IMR-90 (cell line): ENCODE data around the gene THRAP3. TPM values are rescaled to one million over a fixed set of nuclear protein-coding genes. Genes with fewer than 3 reads are reported as not detected.

Experiments
- ATAC-seq: fragments of 200-7000 bp; cut with Tn5 transposase; 2 replicates; pipeline ENCODE4 v1.9.1; 2020; ENCODE audit warnings: low read depth, mild to moderate bottlenecking, moderate library complexity
- BruUV-seq: library from RNA; stranded (reverse); fragments of 400-500 nt; replicated peaks from 2 replicates; lab custom pipeline; 2021; lab: Mats Ljungman, UMichigan
- CTCF ChIA-PET: fragments of 300-600 bp; formaldehyde crosslinking; extraction: SDS; loops from one replicate; lab custom pipeline; 2021; ENCODE audit warnings: antibody characterized with exemption; lab: Yijun Ruan, JAX
- POLR2A ChIA-PET: fragments of 300-600 bp; sonication (Branson Sonifier 250); formaldehyde crosslinking; loops from one replicate; lab custom pipeline; 2022; ENCODE audit warnings: antibody characterized with exemption; ENCODE audit not compliant: unreplicated experiment; lab: Charles Lee
- DNase-seq: peaks from one replicate; pipeline ENCODE4 v3.0.0; 2013
- H2AFZ ChIP-seq: replicated peaks from 2 replicates; pipeline ENCODE3; 2013; ENCODE audit warnings: low read length, mild to moderate bottlenecking; ENCODE audit not compliant: poor library complexity
- H2AK5ac ChIP-seq: 2 replicates; pipeline ENCODE4 v1.6.1; 2013; ENCODE audit warnings: low read depth, low read length, inconsistent platforms
- H2AK9ac ChIP-seq: replicated peaks from 2 replicates; pipeline ENCODE3; 2013; ENCODE audit warnings: mild to moderate bottlenecking, low read depth, low read length, moderate library complexity; ENCODE audit not compliant: poor library complexity
- H2BK120ac ChIP-seq: 2 replicates; pipeline ENCODE4 v1.6.1; 2013; ENCODE audit warnings: low read depth, low read length, inconsistent platforms
- H2BK15ac ChIP-seq: 3 replicates; pipeline ENCODE4 v1.6.1; 2013; ENCODE audit warnings: low read depth, low read length, inconsistent platforms
- H2BK20ac ChIP-seq: 2 replicates; pipeline ENCODE4 v1.6.1; 2013; ENCODE audit warnings: low read depth, mild to moderate bottlenecking, inconsistent platforms, low read length, moderate library complexity
- H2BK5ac ChIP-seq: 2 replicates; pipeline ENCODE4 v1.6.1; 2013; ENCODE audit warnings: mild to moderate bottlenecking, low read depth, low read length, inconsistent platforms; ENCODE audit not compliant: poor library complexity, severe bottlenecking
- H3K14ac ChIP-seq: replicated peaks from 2 replicates; pipeline ENCODE4 v1.6.1; 2013; ENCODE audit warnings: low read depth, low read length, inconsistent platforms
- H3K18ac ChIP-seq: 2 replicates; pipeline ENCODE4 v1.6.1; 2013; ENCODE audit warnings: low read depth, low read length, control low read depth
- H3K23ac ChIP-seq: 2 replicates; pipeline ENCODE4 v1.6.1; 2013; ENCODE audit warnings: low read depth, low read length, inconsistent platforms
- H3K27ac ChIP-seq: 2 replicates; pipeline ENCODE4 v1.5.1; 2013; ENCODE audit warnings: mild to moderate bottlenecking, control low read depth, low read length; ENCODE audit not compliant: insufficient read depth
- H3K27me3 ChIP-seq: 2 replicates; pipeline ENCODE4 v1.6.1; 2013; ENCODE audit warnings: low read length; ENCODE audit not compliant: control insufficient read depth, insufficient read depth
- H3K36me3 ChIP-seq: 2 replicates; pipeline ENCODE4 v1.6.1; 2013; ENCODE audit warnings: low read length, mixed read lengths; ENCODE audit not compliant: control insufficient read depth, insufficient read depth
- H3K4ac ChIP-seq: 2 replicates; pipeline ENCODE4 v1.6.1; 2013; ENCODE audit warnings: low read depth, low read length, inconsistent platforms
- H3K4me1 ChIP-seq: 2 replicates; pipeline ENCODE4 v1.6.1; 2013; ENCODE audit warnings: low read length, mixed read lengths; ENCODE audit not compliant: control insufficient read depth, insufficient read depth
- H3K4me2 ChIP-seq: 2 replicates; pipeline ENCODE4 v1.6.1; 2013; ENCODE audit warnings: low read depth, mild to moderate bottlenecking, control low read depth, low read length, moderate library complexity
- H3K4me3 ChIP-seq: 2 replicates; pipeline ENCODE4 v1.5.1; 2013; ENCODE audit warnings: low read depth, mild to moderate bottlenecking, control low read depth, low read length, moderate library complexity; ENCODE audit not compliant: insufficient read depth
- H3K56ac ChIP-seq: 2 replicates; pipeline ENCODE4 v1.6.1; 2013; ENCODE audit warnings: low read length, inconsistent platforms; ENCODE audit not compliant: insufficient read depth; ENCODE audit errors: extremely low read depth
- H3K79me1 ChIP-seq, 2 experiments: 2 replicates each; pipeline ENCODE4 v1.6.1; 2013; ENCODE audit warnings: low read length in 2 of 2, inconsistent platforms in 1 of 2, low read depth in 1 of 2
- H3K9ac ChIP-seq: 2 replicates; pipeline ENCODE4 v1.6.1; 2013; ENCODE audit warnings: low read depth, low read length, control low read depth
- H3K9me1 ChIP-seq: 2 replicates; pipeline ENCODE4 v1.6.1; 2013; ENCODE audit warnings: low read length, inconsistent platforms; ENCODE audit not compliant: insufficient read depth
- H3K9me3 ChIP-seq: 2 replicates; pipeline ENCODE4 v1.6.1; 2013; ENCODE audit warnings: low read length; ENCODE audit not compliant: control insufficient read depth, insufficient read depth
- H4K20me1 ChIP-seq: 2 replicates; pipeline ENCODE4 v1.6.1; 2013; ENCODE audit warnings: low read length, inconsistent platforms; ENCODE audit not compliant: insufficient read depth
- H4K5ac ChIP-seq: 2 replicates; pipeline ENCODE4 v1.6.1; 2013; ENCODE audit warnings: mild to moderate bottlenecking, low read depth, low read length, control low read depth
- H4K8ac ChIP-seq, 2 experiments: 2 replicates each; pipeline ENCODE4 v1.6.1; 2013; ENCODE audit warnings: low read depth in 2 of 2, low read length in 2 of 2, control low read depth in 1 of 2, inconsistent platforms in 1 of 2
- H4K91ac ChIP-seq: 2 replicates; pipeline ENCODE4 v1.6.1; 2013; ENCODE audit warnings: low read depth, low read length, inconsistent platforms; ENCODE audit not compliant: insufficient read depth
- BHLHE40 ChIP-seq: fragments of 150-350 bp; IDR thresholded peaks from 2 replicates; pipeline ENCODE4 v1.6.1; 2016; ENCODE audit warnings: mild to moderate bottlenecking, low read depth, low read length
- CEBPB ChIP-seq: IDR thresholded peaks from 2 replicates; pipeline ENCODE4 v1.6.1; 2012; ENCODE audit warnings: low read depth, low read length, improper control_type of control experiment
- FOS ChIP-seq: fragments of 150-350 bp; IDR thresholded peaks from 2 replicates; pipeline ENCODE4 v1.6.1; 2016; ENCODE audit warnings: low read depth, low read length
- MAFK ChIP-seq: IDR thresholded peaks from 2 replicates; pipeline ENCODE4 v1.6.1; 2012; ENCODE audit warnings: low read depth, low read length, improper control_type of control experiment
- MAZ ChIP-seq: IDR thresholded peaks from 2 replicates; pipeline ENCODE4 v1.6.1; 2012; ENCODE audit warnings: low read depth, mild to moderate bottlenecking, low read length, improper control_type of control experiment, moderate library complexity, borderline replicate concordance
- MXI1 ChIP-seq: IDR thresholded peaks from 2 replicates; pipeline ENCODE4 v1.6.1; 2012; ENCODE audit warnings: low read depth, mild to moderate bottlenecking, low read length, moderate library complexity, borderline replicate concordance
- NFE2L2 ChIP-seq: fragments of 150-350 bp; IDR thresholded peaks from 2 replicates; pipeline ENCODE4 v1.6.1; 2016; ENCODE audit warnings: low read depth, mild to moderate bottlenecking, low read length
- POLR2A ChIP-seq: IDR thresholded peaks from 2 replicates; pipeline ENCODE4 v1.6.1; 2012; ENCODE audit warnings: mild to moderate bottlenecking, low read depth, low read length
- RAD21 ChIP-seq: IDR thresholded peaks from 2 replicates; pipeline ENCODE4 v1.6.1; 2012; ENCODE audit warnings: low read length, improper control_type of control experiment
- RCOR1 ChIP-seq: IDR thresholded peaks from 2 replicates; pipeline ENCODE4 v1.6.1; 2012; ENCODE audit warnings: mild to moderate bottlenecking, low read length, improper control_type of control experiment; ENCODE audit not compliant: insufficient replicate concordance
- RFX5 ChIP-seq: IDR thresholded peaks from 2 replicates; pipeline ENCODE4 v1.8.0; 2012; ENCODE audit warnings: low read depth, mild to moderate bottlenecking, low read length, moderate library complexity
- SMC3 ChIP-seq: fragments of 150-350 bp; IDR thresholded peaks from 2 replicates; pipeline ENCODE4 v1.6.1; 2016; ENCODE audit warnings: low read depth, mild to moderate bottlenecking, antibody characterized with exemption, low read length, moderate library complexity
- WGBS, 2 experiments: methylation state at CpG; one replicate each; pipeline versions ENCODE4 v1.1.5 to v1.1.7; 2013; ENCODE audit warnings: missing lambda C conversion rate in 2 of 2; ENCODE audit not compliant: insufficient read length in 1 of 2; ENCODE audit errors: extremely low coverage in 2 of 2; 5-methylcytosine and 5-hydroxymethylcytosine counted together
- dilution Hi-C: fragments of 300-500 bp; cut with HindIII; formaldehyde crosslinking; loops from one replicate; pipeline ENCODE4 v1.14.3; 2018; ENCODE audit warnings: low sequenced_read_pairs; ENCODE audit not compliant: unreplicated experiment
- in situ Hi-C: fragments of 300-500 bp; cut with MboI; formaldehyde crosslinking; loops from 3 replicates; pipeline ENCODE4 v1.14.3; 2019; ENCODE audit warnings: low sequenced_read_pairs, inconsistent platforms, mixed read lengths
- intact Hi-C: fragments of 100-400 bp; cut with micrococcal nuclease; formaldehyde crosslinking; loops from 2 replicates; pipeline ENCODE4 v1.10.0; 2022
- polyA plus RNA-seq, 3 experiments: library from polyadenylated mRNA; depleted of rRNA; stranded (reverse); fragments of >200 nt; gene quantifications; 2 replicates each; pipeline ENCODE4 v1.2.3, GENCODE V29; 2012; ENCODE audit warnings: low replicate concordance in 1 of 3
- total RNA-seq: library from RNA; depleted of rRNA; stranded (reverse); fragments of >200 nt; gene quantifications from 2 replicates; pipeline ENCODE4 v1.2.3, GENCODE V29; 2012
- TF ChIP-seq, protein P1 (sequence below): conservative IDR thresholded peaks from 2 replicates; pipeline ENCODE4 v1.5.1; 2012; ENCODE audit warnings: mild to moderate bottlenecking, low read depth, low read length, improper control_type of control experiment
- TF ChIP-seq, protein P2 (sequence below): fragments of 150-350 bp; IDR thresholded peaks from 2 replicates; pipeline ENCODE4 v1.6.1; 2016; ENCODE audit warnings: low read depth, mild to moderate bottlenecking, low read length, moderate library complexity, borderline replicate concordance
- TF ChIP-seq, protein P3 (sequence below): fragments of 150-350 bp; IDR thresholded peaks from 2 replicates; pipeline ENCODE4 v1.6.1; 2017; ENCODE audit warnings: mild to moderate bottlenecking, antibody characterized with exemption, low read length, low read depth

THRAP3 gene
- total and polyA plus RNA-seq, 2 of the 4 experiments (the other 2 are of a cell fraction): 60.6 to 66.5 TPM

DNA sequence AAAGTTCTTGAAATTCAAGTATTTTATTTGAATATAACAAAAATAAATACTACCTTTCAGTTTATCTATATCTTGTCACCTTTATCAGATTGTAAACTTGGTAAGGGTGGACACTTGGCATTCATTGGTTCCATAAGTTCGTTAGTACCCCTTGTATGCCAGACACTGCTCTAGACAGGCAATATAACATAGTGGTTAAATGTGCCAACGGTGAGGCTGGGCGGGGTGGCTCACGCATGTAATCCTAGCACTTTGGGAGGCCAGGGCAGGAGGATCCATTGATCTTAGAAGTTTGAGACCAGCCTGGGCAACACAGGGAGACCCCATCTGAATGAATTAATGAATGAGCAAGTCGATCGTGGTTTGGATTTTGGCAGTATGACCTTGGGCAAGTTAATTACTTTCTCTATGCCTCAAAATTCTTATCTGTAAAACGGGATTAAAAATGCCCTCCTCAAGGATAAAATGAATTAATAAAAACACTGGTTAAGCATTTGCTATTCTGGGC lies 55.6 kb downstream of the THRAP3 start:
- H4K5ac ChIP-seq: no peak overlapping the region
- peaks cover 9% of the 10 kb centered on the region for H3K36me3 ChIP-seq
- H4K20me1 ChIP-seq: peaks cover 47% of the 10 kb centered on the region
- H2AFZ ChIP-seq: no peak overlapping the region
- no peak overlapping the region for H2BK20ac ChIP-seq
- no peak overlapping the region for H2BK5ac ChIP-seq
- no peaks in the 10 kb centered on the region for H3K27me3 ChIP-seq
- H3K9me1 ChIP-seq: no peaks in the 10 kb centered on the region
- ChIA-PET CTCF (no interaction called here), POLR2A (no interaction called here)
- H3K18ac ChIP-seq: no peak overlapping the region
- ATAC-seq: no peak
- DNase-seq: no peak
- BruUV-seq: no TSS peak
- H4K8ac ChIP-seq: no peak overlapping the region
- no peak overlapping the region for H2AK9ac ChIP-seq
- H3K79me1 ChIP-seq: peaks cover 18 to 47% of the 10 kb centered on the region in 2 experiments
- H3K9me3 ChIP-seq: no peaks in the 10 kb centered on the region
- H4K91ac ChIP-seq: no peak overlapping the region
- H3K4me2 ChIP-seq: no peak overlapping the region
- TF ChIP-seq CEBPB (no peak), MXI1 (no peak), SMC3 (no peak), MAZ (no peak), NFE2L2 (no peak), FOS (no peak), RCOR1 (no peak), BHLHE40 (no peak), RFX5 (no peak), RAD21 (no peak), MAFK (no peak), POLR2A (no peak)
- TF ChIP-seq, protein P1, sequence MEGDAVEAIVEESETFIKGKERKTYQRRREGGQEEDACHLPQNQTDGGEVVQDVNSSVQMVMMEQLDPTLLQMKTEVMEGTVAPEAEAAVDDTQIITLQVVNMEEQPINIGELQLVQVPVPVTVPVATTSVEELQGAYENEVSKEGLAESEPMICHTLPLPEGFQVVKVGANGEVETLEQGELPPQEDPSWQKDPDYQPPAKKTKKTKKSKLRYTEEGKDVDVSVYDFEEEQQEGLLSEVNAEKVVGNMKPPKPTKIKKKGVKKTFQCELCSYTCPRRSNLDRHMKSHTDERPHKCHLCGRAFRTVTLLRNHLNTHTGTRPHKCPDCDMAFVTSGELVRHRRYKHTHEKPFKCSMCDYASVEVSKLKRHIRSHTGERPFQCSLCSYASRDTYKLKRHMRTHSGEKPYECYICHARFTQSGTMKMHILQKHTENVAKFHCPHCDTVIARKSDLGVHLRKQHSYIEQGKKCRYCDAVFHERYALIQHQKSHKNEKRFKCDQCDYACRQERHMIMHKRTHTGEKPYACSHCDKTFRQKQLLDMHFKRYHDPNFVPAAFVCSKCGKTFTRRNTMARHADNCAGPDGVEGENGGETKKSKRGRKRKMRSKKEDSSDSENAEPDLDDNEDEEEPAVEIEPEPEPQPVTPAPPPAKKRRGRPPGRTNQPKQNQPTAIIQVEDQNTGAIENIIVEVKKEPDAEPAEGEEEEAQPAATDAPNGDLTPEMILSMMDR: no peak
- TF ChIP-seq, protein P2, sequence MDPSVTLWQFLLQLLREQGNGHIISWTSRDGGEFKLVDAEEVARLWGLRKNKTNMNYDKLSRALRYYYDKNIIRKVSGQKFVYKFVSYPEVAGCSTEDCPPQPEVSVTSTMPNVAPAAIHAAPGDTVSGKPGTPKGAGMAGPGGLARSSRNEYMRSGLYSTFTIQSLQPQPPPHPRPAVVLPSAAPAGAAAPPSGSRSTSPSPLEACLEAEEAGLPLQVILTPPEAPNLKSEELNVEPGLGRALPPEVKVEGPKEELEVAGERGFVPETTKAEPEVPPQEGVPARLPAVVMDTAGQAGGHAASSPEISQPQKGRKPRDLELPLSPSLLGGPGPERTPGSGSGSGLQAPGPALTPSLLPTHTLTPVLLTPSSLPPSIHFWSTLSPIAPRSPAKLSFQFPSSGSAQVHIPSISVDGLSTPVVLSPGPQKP: no peak
- TF ChIP-seq, protein P3, sequence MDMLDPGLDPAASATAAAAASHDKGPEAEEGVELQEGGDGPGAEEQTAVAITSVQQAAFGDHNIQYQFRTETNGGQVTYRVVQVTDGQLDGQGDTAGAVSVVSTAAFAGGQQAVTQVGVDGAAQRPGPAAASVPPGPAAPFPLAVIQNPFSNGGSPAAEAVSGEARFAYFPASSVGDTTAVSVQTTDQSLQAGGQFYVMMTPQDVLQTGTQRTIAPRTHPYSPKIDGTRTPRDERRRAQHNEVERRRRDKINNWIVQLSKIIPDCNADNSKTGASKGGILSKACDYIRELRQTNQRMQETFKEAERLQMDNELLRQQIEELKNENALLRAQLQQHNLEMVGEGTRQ: no peak
- intact Hi-C loops (no loop called here), in situ Hi-C loops (no loop called here), dilution Hi-C loops (no loop called here)
- 90% methylated on average over 4 of the region's 7 CpGs; no CpG with 5 or more reads in 1 of the 2 experiments for WGBS, 2 experiments
- no peak overlapping the region for H3K14ac ChIP-seq
- H3K27ac ChIP-seq: no peak overlapping the region
- no peak overlapping the region for H3K4ac ChIP-seq
- H2BK15ac ChIP-seq: no peak overlapping the region
- no peak overlapping the region for H3K4me3 ChIP-seq
- H3K23ac ChIP-seq: no peak overlapping the region
- no peak overlapping the region for H3K56ac ChIP-seq
- no peak overlapping the region for H3K9ac ChIP-seq
- H3K4me1 ChIP-seq: peaks cover 3% of the 10 kb centered on the region; the same call in 1 of the 2 replicates
- no peak overlapping the region for H2BK120ac ChIP-seq
- no peak overlapping the region for H2AK5ac ChIP-seq
